Naive thymus-derived CD8-positive, alpha-beta T cell (primary cell): ENCODE data around the gene WBP11. TPM values are rescaled to one million over a fixed set of nuclear protein-coding genes. Genes with fewer than 3 reads are reported as not detected.

ENCODE experiments used
- ATAC-seq, 2 donors: fragments of 150-1000 bp; cut with Tn5 transposase in 1 of 2; sonication (Bioruptor Pico), chemical (Tn5 transposase) in 1 of 2; 1 replicate in 1 of 2; 2 replicates in 1 of 2; pipeline ENCODE4 v1.10.0; 2021; ENCODE audit warnings: mild to moderate bottlenecking in 2 of 2, moderate library complexity in 2 of 2
- POLR2A ChIA-PET: fragments of 350-600 bp; sonication (Branson Sonifier 250); formaldehyde crosslinking; loops from one replicate; lab custom pipeline; 2021; ENCODE audit warnings: antibody characterized with exemption; lab: Charles Lee
- DNase-seq, 10 donors: peaks; one replicate each; pipeline versions ENCODE4 v3.0.0 to v3.0.0-alpha.2; 2020 to 2022
- H3K27ac Mint-ChIP-seq, 10 donors: one replicate each; pipeline ENCODE4 v1.8.0; 2020 to 2022; ENCODE audit warnings: mild to moderate bottlenecking in 10 of 10, mixed read lengths in 10 of 10, moderate library complexity in 4 of 10, inconsistent platforms in 1 of 10
- H3K27me3 Mint-ChIP-seq, 5 donors: one replicate each; pipeline ENCODE4 v1.8.0; 2021 to 2022; ENCODE audit warnings: mixed read lengths in 5 of 5
- H3K36me3 Mint-ChIP-seq, 3 donors: one replicate each; pipeline ENCODE4 v1.8.0; 2020 to 2022; ENCODE audit warnings: mixed read lengths in 3 of 3, mild to moderate bottlenecking in 2 of 3, inconsistent platforms in 1 of 3
- H3K4me1 Mint-ChIP-seq, 4 donors: one replicate each; pipeline ENCODE4 v1.8.0; 2021 to 2022; ENCODE audit warnings: mixed read lengths in 4 of 4
- H3K4me3 Mint-ChIP-seq, 10 donors: one replicate each; pipeline ENCODE4 v1.8.0; 2020 to 2022; ENCODE audit warnings: mild to moderate bottlenecking in 10 of 10, mixed read lengths in 10 of 10, moderate library complexity in 6 of 10, inconsistent platforms in 1 of 10
- H3K9me3 Mint-ChIP-seq, 9 donors: one replicate each; pipeline ENCODE4 v1.8.0; 2020 to 2022; ENCODE audit warnings: mixed read lengths in 9 of 9, mild to moderate bottlenecking in 3 of 9, inconsistent platforms in 1 of 9, moderate library complexity in 1 of 9
- polyA plus RNA-seq, 3 donors: library from polyadenylated mRNA; unstranded; fragments of 300-500 nt; fragmentation: Illumina TruSeq; gene quantifications; one replicate each; pipeline ENCODE4 v1.2.3, GENCODE V29; 2021
- total RNA-seq, 8 experiments: library from RNA in 2 of 8; stranded (reverse) in 2 of 8; gene quantifications; one replicate each; pipeline ENCODE4 v1.2.3 and lab custom pipeline; 2021 to 2026

Gene WBP11
- total and polyA plus RNA-seq, 5 experiments from 2014 or later, result 59.5 to 106 (median 66.5) TPM

- Mint-ChIP-seq H3K9me3 (no peaks in the 10 kb centered on the region), H3K4me1 (peaks cover 12 to 33% (median 30%) of the 10 kb centered on the region in 4 donors), H3K27me3 (no peaks in the 10 kb centered on the region), H3K4me3 (no peak overlapping the region), H3K27ac (no peak overlapping the region), H3K36me3 (peaks cover 0 to 11% (median 0%) of the 10 kb centered on the region in 3 donors)
- POLR2A ChIA-PET, result interaction anchor here (1.2 to 1.5 kb wide), 3 partner anchors 9 to 185 kb away, joined by 3 to 6 read pairs (median 5); partner anchors contain the start of genes C12orf60 and WBP11
- ATAC-seq, result no peak
- DNase-seq, result no peak
Observed at GRCh38 chr12:14779834-14780233, 23.4 kb downstream of the WBP11 start.

DNA sequence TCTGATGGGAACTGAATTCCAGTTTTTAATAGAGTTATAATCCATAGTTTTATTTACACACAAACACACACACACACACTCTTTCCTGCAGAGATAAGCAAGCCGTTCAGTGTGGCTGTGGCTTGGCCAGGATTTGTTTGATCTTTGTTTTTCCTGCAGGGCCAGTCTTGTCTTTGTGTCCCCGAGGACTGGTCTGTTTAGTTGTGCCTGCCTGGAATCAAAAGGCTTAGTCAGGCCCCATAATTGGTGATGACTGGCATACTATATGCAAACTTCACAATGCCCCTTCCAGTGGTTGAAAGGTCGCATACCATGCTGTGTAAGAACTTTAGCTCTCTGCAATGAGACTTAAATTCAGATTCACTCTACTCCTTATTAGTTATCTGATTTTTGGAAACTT, 26.0 kb downstream of the WBP11 start:
- peaks cover 0 to under 1% (median 0%) of the 10 kb centered on the region in 9 donors for H3K9me3 Mint-ChIP-seq
- ATAC-seq (no peak), DNase-seq (no peak)
- peaks cover 20 to 48% (median 45%) of the 10 kb centered on the region in 4 donors for H3K4me1 Mint-ChIP-seq
- peak overlapping the region in 1 of 10 donors; percentile 38 for H3K4me3 Mint-ChIP-seq
- peak overlapping the region in 1 of 10 donors; percentile 89 for H3K27ac Mint-ChIP-seq
- H3K36me3 Mint-ChIP-seq, result no peaks in the 10 kb centered on the region
- POLR2A ChIA-PET, result interaction anchor here (1.2 kb wide), 1 partner anchor 8 kb away, joined by 4 read pairs; no protein-coding TSS in a partner anchor
- no peaks in the 10 kb centered on the region for H3K27me3 Mint-ChIP-seq

DNA sequence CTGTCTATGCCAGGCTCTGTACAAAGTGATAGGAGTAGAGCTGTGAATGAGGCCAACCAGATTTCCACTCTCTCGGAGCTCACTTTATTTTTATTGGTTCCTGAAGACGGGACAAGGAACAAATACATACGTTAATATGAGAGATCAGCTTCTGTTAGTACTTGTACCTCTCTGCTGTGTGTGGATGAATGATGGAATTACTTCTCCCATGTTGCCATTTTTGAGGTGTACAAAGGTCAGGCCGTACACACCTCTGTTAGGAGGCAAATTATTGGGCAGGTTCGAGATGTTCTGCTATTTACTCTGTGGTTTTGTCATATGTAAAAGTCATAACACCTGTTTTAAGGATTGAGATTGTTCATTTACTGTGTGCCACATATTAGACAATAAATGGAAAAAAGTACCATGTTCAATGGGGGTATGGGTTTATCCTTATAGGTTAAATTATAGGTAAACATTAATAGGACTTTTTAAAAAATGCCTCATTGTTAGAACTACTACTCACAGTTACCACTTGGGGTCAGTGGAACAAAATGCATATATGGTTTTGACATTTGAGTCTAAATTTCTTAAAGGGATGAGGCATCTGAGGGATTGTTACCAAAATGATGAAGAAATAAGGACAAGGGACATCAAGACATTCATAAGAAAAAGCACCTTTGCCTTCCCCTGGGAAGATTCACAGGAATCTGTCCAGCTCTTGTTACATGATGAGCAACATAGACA, 26.9 kb downstream of the WBP11 start:
- H3K27ac Mint-ChIP-seq, result peak overlapping the region in 7 of 10 donors; percentile 31 to 99 (median 96)

GRCh38 chr12:14775636-14775980, 27.7 kb downstream of the WBP11 start:
- DNase-seq (no peak), ATAC-seq (no peak)
- Mint-ChIP-seq H3K9me3 (peaks cover 0 to 3% (median 0%) of the 10 kb centered on the region in 9 donors), H3K27me3 (peaks cover 0 to 3% (median 0%) of the 10 kb centered on the region in 5 donors), H3K4me3 (peak overlapping the region; percentile 91 to 100 (median 98)), H3K4me1 (peaks cover 30 to 58% (median 54%) of the 10 kb centered on the region in 4 donors), H3K36me3 (peaks cover 0 to 2% (median 0%) of the 10 kb centered on the region in 3 donors), H3K27ac (peak overlapping the region; percentile 89 to 99 (median 97))
- POLR2A ChIA-PET, result interaction anchor here (0.9 to 8.3 kb wide), 3 partner anchors 9 to 36 kb away, joined by 4 to 223 read pairs (median 4); partner anchors contain the start of genes C12orf60 and WBP11

More for the DNA sequence above, 26.9 kb downstream of the WBP11 start:
- peak overlapping the region in 8 of 10 donors; percentile 7 to 100 (median 93) for H3K4me3 Mint-ChIP-seq
- peaks cover 0 to 3% (median 0%) of the 10 kb centered on the region in 9 donors for H3K9me3 Mint-ChIP-seq
- H3K27me3 Mint-ChIP-seq, result no peaks in the 10 kb centered on the region
- POLR2A ChIA-PET, result interaction anchor here (1.2 to 8.3 kb wide), 2 partner anchors 9 to 28 kb away, joined by 4 to 223 read pairs; partner anchors contain the start of genes C12orf60 and WBP11
- no peak for ATAC-seq
- peaks cover 25 to 54% (median 53%) of the 10 kb centered on the region in 4 donors for H3K4me1 Mint-ChIP-seq
- H3K36me3 Mint-ChIP-seq, result no peaks in the 10 kb centered on the region
- peak in 1 of 10 donors; percentile 15 for DNase-seq

DNA sequence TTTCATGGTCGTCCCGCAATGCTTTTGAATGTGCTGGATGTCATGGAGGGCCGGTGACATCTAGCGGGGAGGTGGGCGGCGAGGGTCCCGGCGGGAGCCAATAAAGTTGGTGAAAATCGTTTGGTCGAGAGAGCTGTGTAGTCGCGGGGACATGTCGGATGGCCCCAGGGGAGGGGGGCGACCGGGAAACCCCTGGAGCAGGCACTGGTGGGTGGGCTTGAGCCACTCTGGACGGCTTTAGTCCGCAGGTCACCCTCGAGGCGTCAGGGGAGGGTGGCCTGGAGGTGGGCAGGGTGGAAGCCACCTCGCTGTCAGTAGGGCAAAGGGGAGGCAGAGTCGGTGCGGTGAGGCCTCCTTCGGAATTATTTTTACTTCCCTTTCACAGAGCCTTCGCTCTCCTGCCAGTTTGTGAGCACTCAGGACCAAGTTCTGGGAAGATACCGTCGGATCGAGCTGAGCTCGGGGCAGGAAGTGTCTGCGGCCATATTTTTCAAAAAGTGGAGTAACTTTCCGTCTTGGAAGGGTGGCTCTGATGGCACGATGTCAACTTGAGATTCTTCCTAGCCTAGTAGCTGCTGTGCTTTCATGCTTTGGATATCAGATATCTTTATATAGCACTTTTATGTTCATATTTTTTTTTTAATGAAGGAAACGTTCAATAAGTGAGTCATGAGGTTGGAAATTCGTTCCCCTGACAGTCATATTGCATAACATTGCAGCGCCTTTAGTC, 28.2 kb downstream of the WBP11 start:
- peak overlapping the region; percentile 89 to 99 (median 97) for H3K27ac Mint-ChIP-seq
- ATAC-seq (no peak), DNase-seq (peak in 9 of 10 donors; percentile 4 to 65 (median 21))
- POLR2A ChIA-PET, result interaction anchor here (0.6 to 8.3 kb wide), 15 partner anchors 8 to 517 kb away, joined by 3 to 223 read pairs (median 5); partner anchors contain the start of genes ARHGDIB, ATF7IP, C12orf60 and WBP11
- peaks cover 0 to 3% (median 0%) of the 10 kb centered on the region in 5 donors for H3K27me3 Mint-ChIP-seq
- peak overlapping the region; percentile 91 to 100 (median 98) for H3K4me3 Mint-ChIP-seq
- peaks cover 30 to 56% (median 50%) of the 10 kb centered on the region in 4 donors for H3K4me1 Mint-ChIP-seq
- H3K36me3 Mint-ChIP-seq, result peaks cover 0 to 7% (median 0%) of the 10 kb centered on the region in 3 donors
- peaks cover 0 to 3% (median 0%) of the 10 kb centered on the region in 9 donors for H3K9me3 Mint-ChIP-seq

DNA sequence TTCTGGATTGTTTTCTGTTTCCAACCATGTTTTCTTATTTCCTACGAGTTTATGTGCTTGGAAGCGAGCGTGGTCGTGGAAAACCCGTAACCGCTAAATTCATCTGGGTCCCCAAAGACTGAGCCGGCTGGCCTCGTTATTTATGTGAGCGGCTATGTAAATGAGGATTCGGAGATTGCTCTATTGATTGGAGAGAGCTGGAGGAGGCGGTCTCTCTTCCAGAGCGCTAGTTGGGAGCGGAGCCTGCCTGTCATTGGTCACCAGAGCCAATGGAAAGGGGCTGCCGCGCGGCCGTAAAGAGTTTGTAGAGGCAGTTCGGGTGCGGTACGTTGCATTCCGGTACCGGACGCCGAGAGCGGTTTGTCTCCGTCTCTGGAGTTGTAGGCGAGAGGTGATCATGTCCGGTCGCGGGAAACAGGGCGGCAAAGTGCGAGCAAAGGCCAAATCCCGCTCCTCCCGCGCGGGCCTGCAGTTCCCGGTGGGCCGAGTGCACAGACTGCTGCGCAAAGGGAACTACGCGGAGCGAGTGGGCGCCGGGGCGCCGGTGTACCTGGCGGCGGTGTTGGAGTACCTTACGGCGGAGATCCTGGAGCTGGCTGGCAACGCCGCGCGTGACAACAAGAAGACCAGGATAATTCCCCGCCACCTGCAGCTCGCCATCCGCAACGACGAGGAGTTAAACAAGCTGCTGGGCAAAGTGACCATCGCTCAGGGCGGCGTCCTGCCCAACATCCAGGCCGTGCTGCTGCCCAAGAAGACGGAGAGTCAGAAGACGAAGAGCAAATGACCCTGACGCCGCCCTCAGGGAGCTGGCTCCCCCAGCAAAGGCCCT, 29.0 kb downstream of the WBP11 start:
- ATAC-seq (peak; percentile 58 to 63), DNase-seq (peak; percentile 72 to 95 (median 88))
- Mint-ChIP-seq H3K4me1 (peaks cover 34 to 59% (median 48%) of the 10 kb centered on the region in 4 donors), H3K27ac (peak overlapping the region; percentile 89 to 99 (median 97)), H3K27me3 (peaks cover 0 to 3% (median 0%) of the 10 kb centered on the region in 5 donors), H3K36me3 (peaks cover 0 to 7% (median 0%) of the 10 kb centered on the region in 3 donors), H3K4me3 (peak overlapping the region; percentile 91 to 100 (median 98)), H3K9me3 (peaks cover 0 to 3% (median 0%) of the 10 kb centered on the region in 9 donors)
- POLR2A ChIA-PET, result interaction anchor here (0.6 to 8.3 kb wide), 17 partner anchors 10 to 517 kb away, joined by 3 to 223 read pairs (median 4); partner anchors contain the start of genes ARHGDIB, ATF7IP, C12orf60 and WBP11

- H3K9me3 Mint-ChIP-seq, result peaks cover 0 to 3% (median 0%) of the 10 kb centered on the region in 9 donors
- H3K27ac Mint-ChIP-seq, result peak overlapping the region; percentile 89 to 99 (median 97)
- ATAC-seq (peak; percentile 1 to 9), DNase-seq (peak in 3 of 10 donors; percentile 11 to 67 (median 18))
- H3K36me3 Mint-ChIP-seq, result peaks cover 2 to 10% (median 4%) of the 10 kb centered on the region in 3 donors
- POLR2A ChIA-PET, result interaction anchor here (0.9 to 8.3 kb wide), 12 partner anchors 10 to 516 kb away, joined by 4 to 223 read pairs (median 5); partner anchors contain the start of genes ARHGDIB, ATF7IP, C12orf60 and WBP11
- peak overlapping the region; percentile 91 to 100 (median 98) for H3K4me3 Mint-ChIP-seq
- peaks cover 37 to 65% (median 52%) of the 10 kb centered on the region in 4 donors for H3K4me1 Mint-ChIP-seq
- peaks cover 0 to 3% (median 0%) of the 10 kb centered on the region in 5 donors for H3K27me3 Mint-ChIP-seq
Observed at GRCh38 chr12:14773685-14774073, 29.6 kb downstream of the WBP11 start.

GRCh38 chr12:14772946-14773345, 30.3 kb downstream of the WBP11 start:
- H3K27ac Mint-ChIP-seq, result peak overlapping the region; percentile 89 to 100 (median 98)
- DNase-seq (no peak), ATAC-seq (no peak)
- peaks cover 0 to 3% (median 0%) of the 10 kb centered on the region in 9 donors for H3K9me3 Mint-ChIP-seq
- H3K4me1 Mint-ChIP-seq, result peaks cover 38 to 72% (median 55%) of the 10 kb centered on the region in 4 donors
- POLR2A ChIA-PET, result interaction anchor here (0.7 to 8.3 kb wide), 9 partner anchors 13 to 411 kb away, joined by 3 to 223 read pairs (median 4); partner anchors contain the start of genes ARHGDIB, C12orf60 and WBP11
- peak overlapping the region; percentile 91 to 100 (median 98) for H3K4me3 Mint-ChIP-seq
- peaks cover 0 to 3% (median 0%) of the 10 kb centered on the region in 5 donors for H3K27me3 Mint-ChIP-seq
- H3K36me3 Mint-ChIP-seq, result peaks cover 6 to 12% (median 8%) of the 10 kb centered on the region in 3 donors

- peaks cover 18 to 23% (median 20%) of the 10 kb centered on the region in 3 donors for H3K36me3 Mint-ChIP-seq
- peak overlapping the region; percentile 87 to 100 (median 99) for H3K27ac Mint-ChIP-seq
- ATAC-seq (peak in 1 of 2 donors; percentile 3), DNase-seq (peak; percentile 31 to 83 (median 64))
- POLR2A ChIA-PET, result interaction anchor here (0.5 to 8.3 kb wide), 26 partner anchors 11 to 1957 kb away, joined by 3 to 223 read pairs (median 6); partner anchors contain the start of genes ARHGDIB, ATF7IP, C12orf60 and DERA
- H3K4me1 Mint-ChIP-seq, result peaks cover 40 to 82% (median 65%) of the 10 kb centered on the region in 4 donors
- peak overlapping the region; percentile 89 to 98 (median 96) for H3K4me3 Mint-ChIP-seq
- H3K27me3 Mint-ChIP-seq, result peaks cover 0 to 3% (median 0%) of the 10 kb centered on the region in 5 donors
- H3K9me3 Mint-ChIP-seq, result peaks cover 0 to 12% (median 5%) of the 10 kb centered on the region in 9 donors
Observed at GRCh38 chr12:14771651-14772137, 31.6 kb downstream of the WBP11 start.
